DND-41 (cell line): ENCODE measurements around the gene CHPF.

ENCODE experiments used
- ATAC-seq: fragments of 200-7000 bp; cut with Tn5 transposase; 3 replicates; pipeline ENCODE4 v1.9.1; 2021; ENCODE audit warnings: low read depth; ENCODE audit not compliant: insufficient read depth
- DNase-seq: peaks from one replicate; pipeline ENCODE4 v3.0.0-alpha.2; 2020
- H2AFZ ChIP-seq: 2 replicates; pipeline ENCODE4 v1.6.0; 2012; ENCODE audit warnings: low read depth, low read length
- H3K27ac ChIP-seq: 2 replicates; pipeline ENCODE4 v1.5.1; 2012; ENCODE audit warnings: low read length, inconsistent platforms
- H3K27me3 ChIP-seq: fragments of 200-600 bp; sonication (generic); 2 replicates; pipeline ENCODE4 v1.6.0; 2012; ENCODE audit warnings: low read length, mild to moderate bottlenecking, inconsistent platforms; ENCODE audit not compliant: insufficient read depth, poor library complexity
- H3K36me3 ChIP-seq: 2 replicates; pipeline ENCODE4 v1.5.1; 2012; ENCODE audit warnings: low read length, inconsistent platforms; ENCODE audit not compliant: insufficient read depth
- H3K4me1 ChIP-seq: 2 replicates; pipeline ENCODE4 v1.5.1; 2012; ENCODE audit warnings: mild to moderate bottlenecking, low read length; ENCODE audit not compliant: insufficient read depth
- H3K4me2 ChIP-seq: 2 replicates; pipeline ENCODE4 v1.6.0; 2012; ENCODE audit warnings: mild to moderate bottlenecking, moderate library complexity, low read length, inconsistent platforms; ENCODE audit not compliant: insufficient read depth
- H3K4me3 ChIP-seq, 2 experiments: fragments of 200-600 bp in 1 of 2; shearing (Covaris generic) in 1 of 2; 2 replicates each; pipeline ENCODE4 v1.5.1; 2012 to 2016; ENCODE audit warnings: inconsistent platforms in 2 of 2, low read length in 2 of 2, mild to moderate bottlenecking in 2 of 2, low read depth in 1 of 2, moderate library complexity in 1 of 2
- H3K79me2 ChIP-seq: 2 replicates; pipeline ENCODE4 v1.6.0; 2012; ENCODE audit warnings: low read length, inconsistent platforms; ENCODE audit not compliant: insufficient read depth
- H3K9ac ChIP-seq: 2 replicates; pipeline ENCODE4 v1.6.0; 2012; ENCODE audit warnings: low read depth, mild to moderate bottlenecking, inconsistent platforms, low read length, moderate library complexity
- H3K9me3 ChIP-seq: 2 replicates; pipeline ENCODE4 v1.5.1; 2012; ENCODE audit warnings: low read length, moderate library complexity, mild to moderate bottlenecking, inconsistent platforms; ENCODE audit not compliant: insufficient read depth, severe bottlenecking
- H4K20me1 ChIP-seq: 2 replicates; pipeline ENCODE4 v1.6.0; 2012; ENCODE audit warnings: low read length; ENCODE audit not compliant: insufficient read depth
- EZH2 ChIP-seq: IDR thresholded peaks from 3 replicates; pipeline ENCODE4 v1.6.1; 2012; ENCODE audit warnings: borderline replicate concordance, low read depth, mild to moderate bottlenecking, moderate library complexity, low read length, inconsistent platforms; ENCODE audit not compliant: severe bottlenecking
- TF ChIP-seq, protein P1 (sequence below): IDR thresholded peaks from 2 replicates; pipeline ENCODE4 v1.5.1; 2012; ENCODE audit warnings: borderline replicate concordance, low read length, moderate library complexity, mild to moderate bottlenecking; ENCODE audit not compliant: poor library complexity, severe bottlenecking; ENCODE audit errors: extremely low read depth

CHPF gene

DNA sequence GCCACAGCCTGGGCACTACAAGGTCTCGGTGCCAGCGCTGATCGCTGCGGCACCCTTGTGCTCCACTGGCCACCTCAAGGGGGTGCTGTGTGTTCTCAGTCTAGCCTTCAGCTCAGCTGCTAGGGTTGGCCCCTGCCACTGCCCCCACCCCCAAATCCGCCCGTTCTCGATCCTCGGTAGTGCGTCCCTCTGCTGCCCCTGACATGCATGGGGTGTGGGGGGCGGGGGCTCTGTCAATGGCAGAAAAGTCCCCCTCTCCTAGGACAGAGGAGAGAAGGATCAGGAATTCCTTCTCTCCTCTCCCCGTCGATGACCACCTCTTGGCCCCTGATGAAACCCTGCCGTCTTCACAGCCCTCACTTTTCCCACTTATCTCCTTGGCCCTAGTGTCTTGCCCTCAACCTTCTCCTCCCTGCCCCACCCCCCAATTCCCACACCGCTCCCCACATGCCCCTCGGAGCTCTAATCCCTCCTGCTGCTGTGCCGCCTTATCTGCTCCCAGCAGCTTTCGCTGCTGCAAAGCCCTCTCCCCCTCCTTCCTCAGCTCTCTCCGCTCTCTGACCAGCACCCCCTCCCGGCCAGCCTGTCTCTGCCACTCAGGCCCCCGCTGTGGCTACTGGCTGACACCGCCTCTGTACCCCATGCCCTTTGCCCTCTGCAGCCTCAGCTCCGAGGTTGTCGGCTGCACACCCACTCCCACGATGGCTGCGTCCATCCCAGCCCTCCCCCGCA, 33.7 kb downstream of the CHPF start:
- DNase-seq: peak; percentile 45
- H3K27me3 ChIP-seq: peaks cover 32% of the 10 kb centered on the region
- ATAC-seq: peak; percentile 77
- H2AFZ ChIP-seq: no peak overlapping the region
- no peaks in the 10 kb centered on the region for H3K79me2 ChIP-seq
- no peak overlapping the region for H3K27ac ChIP-seq
- no peaks in the 10 kb centered on the region for H3K9me3 ChIP-seq
- no peak overlapping the region for H3K4me3 ChIP-seq
- peak overlapping the region; percentile 38; the same call in 1 of the 2 replicates for H3K4me2 ChIP-seq
- peaks cover 11% of the 10 kb centered on the region; the same call in 1 of the 2 replicates for H3K36me3 ChIP-seq
- no peak overlapping the region for H3K9ac ChIP-seq
- H4K20me1 ChIP-seq: peaks cover 6% of the 10 kb centered on the region
- H3K4me1 ChIP-seq: peaks cover 5% of the 10 kb centered on the region; the same call in 1 of the 2 replicates
- TF ChIP-seq, protein P1, sequence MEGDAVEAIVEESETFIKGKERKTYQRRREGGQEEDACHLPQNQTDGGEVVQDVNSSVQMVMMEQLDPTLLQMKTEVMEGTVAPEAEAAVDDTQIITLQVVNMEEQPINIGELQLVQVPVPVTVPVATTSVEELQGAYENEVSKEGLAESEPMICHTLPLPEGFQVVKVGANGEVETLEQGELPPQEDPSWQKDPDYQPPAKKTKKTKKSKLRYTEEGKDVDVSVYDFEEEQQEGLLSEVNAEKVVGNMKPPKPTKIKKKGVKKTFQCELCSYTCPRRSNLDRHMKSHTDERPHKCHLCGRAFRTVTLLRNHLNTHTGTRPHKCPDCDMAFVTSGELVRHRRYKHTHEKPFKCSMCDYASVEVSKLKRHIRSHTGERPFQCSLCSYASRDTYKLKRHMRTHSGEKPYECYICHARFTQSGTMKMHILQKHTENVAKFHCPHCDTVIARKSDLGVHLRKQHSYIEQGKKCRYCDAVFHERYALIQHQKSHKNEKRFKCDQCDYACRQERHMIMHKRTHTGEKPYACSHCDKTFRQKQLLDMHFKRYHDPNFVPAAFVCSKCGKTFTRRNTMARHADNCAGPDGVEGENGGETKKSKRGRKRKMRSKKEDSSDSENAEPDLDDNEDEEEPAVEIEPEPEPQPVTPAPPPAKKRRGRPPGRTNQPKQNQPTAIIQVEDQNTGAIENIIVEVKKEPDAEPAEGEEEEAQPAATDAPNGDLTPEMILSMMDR: peak; percentile 76
- no peak for TF ChIP-seq EZH2

DNA sequence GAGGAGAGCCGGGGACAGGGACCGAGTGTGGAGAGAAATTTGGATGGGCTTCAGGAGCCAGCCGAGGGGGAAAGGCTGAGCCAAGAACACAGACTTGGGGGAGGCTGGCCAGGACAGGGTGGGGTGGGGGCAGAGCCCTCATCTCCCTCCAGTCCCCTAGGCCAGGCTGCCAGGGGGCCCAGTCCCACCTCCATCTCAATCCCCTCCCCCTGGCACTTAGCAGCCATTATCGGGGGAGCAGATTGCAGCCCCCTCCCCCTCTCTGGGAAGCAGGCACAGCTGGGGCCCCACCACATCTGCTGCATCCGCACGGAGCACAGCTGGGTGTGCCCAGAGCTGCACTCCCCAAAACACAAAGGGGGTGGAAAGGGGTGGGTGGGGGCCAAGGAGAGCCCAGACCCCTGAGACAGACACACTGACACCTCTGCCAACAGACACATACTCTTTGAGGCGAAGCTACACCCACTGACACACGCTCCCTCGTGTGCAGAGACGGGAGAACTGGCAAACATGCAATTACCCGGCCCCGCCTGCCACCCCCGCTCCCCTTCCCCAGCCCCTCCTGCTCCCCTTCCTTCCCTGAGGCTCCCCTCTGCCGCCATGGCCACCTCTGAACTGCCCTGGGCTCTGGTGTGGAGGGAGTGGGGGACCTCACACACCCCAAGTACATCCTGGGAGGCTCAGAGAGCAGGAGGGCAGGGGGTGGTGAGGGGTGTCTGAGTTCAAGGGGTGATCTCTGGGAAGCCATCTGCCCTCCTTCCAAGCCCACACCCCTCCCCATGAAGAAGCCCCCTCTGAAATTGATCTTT, 34.4 kb downstream of the CHPF start:
- Histone ChIP-seq H3K9ac (no peak overlapping the region), H3K4me1 (peaks cover 5% of the 10 kb centered on the region; the same call in 1 of the 2 replicates), H3K79me2 (no peaks in the 10 kb centered on the region), H3K9me3 (no peaks in the 10 kb centered on the region), H3K36me3 (peaks cover 18% of the 10 kb centered on the region), H2AFZ (no peak overlapping the region), H4K20me1 (peaks cover 6% of the 10 kb centered on the region), H3K27me3 (peaks cover 25% of the 10 kb centered on the region), H3K27ac (no peak overlapping the region), H3K4me3 (no peak overlapping the region), H3K4me2 (peak overlapping the region; percentile 38; the same call in 1 of the 2 replicates)
- DNase-seq (no peak), ATAC-seq (peak; percentile 27)
- no peak for TF ChIP-seq EZH2
- TF ChIP-seq, protein P1: no peak

DNA sequence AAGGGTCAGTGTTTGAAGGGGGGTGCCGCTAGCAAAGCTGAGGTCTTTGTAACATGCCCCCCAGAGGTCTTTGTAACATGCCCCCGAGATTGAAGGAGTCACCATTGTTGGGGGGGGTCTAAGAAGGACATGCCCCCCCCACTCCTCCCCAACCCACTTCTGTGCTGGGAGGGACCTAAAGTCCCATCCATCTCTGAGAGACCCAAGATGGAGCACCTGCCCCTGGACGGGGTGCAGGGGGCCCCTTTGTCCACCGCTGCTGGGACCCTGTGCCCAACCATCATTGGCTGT, 35.2 kb downstream of the CHPF start:
- no peak overlapping the region for H2AFZ ChIP-seq
- no peak overlapping the region for H3K4me2 ChIP-seq
- peaks cover 3% of the 10 kb centered on the region for H4K20me1 ChIP-seq
- H3K9ac ChIP-seq: no peak overlapping the region
- H3K27me3 ChIP-seq: peaks cover 17% of the 10 kb centered on the region
- no peaks in the 10 kb centered on the region for H3K79me2 ChIP-seq
- H3K27ac ChIP-seq: no peak overlapping the region
- no peak overlapping the region for H3K4me3 ChIP-seq
- DNase-seq (no peak), ATAC-seq (no peak)
- H3K36me3 ChIP-seq: peaks cover 25% of the 10 kb centered on the region
- peaks cover 5% of the 10 kb centered on the region; the same call in 1 of the 2 replicates for H3K4me1 ChIP-seq
- TF ChIP-seq, protein P1: no peak
- TF ChIP-seq EZH2: no peak
- H3K9me3 ChIP-seq: no peaks in the 10 kb centered on the region
